ENCODE data around the gene C3orf49. TPM values are rescaled to one million over a fixed set of nuclear protein-coding genes. Genes with fewer than 3 reads are reported as not detected.

C3orf49 gene
- total RNA-seq, 1 experiment from 2014 or later, result not detected

DNA sequence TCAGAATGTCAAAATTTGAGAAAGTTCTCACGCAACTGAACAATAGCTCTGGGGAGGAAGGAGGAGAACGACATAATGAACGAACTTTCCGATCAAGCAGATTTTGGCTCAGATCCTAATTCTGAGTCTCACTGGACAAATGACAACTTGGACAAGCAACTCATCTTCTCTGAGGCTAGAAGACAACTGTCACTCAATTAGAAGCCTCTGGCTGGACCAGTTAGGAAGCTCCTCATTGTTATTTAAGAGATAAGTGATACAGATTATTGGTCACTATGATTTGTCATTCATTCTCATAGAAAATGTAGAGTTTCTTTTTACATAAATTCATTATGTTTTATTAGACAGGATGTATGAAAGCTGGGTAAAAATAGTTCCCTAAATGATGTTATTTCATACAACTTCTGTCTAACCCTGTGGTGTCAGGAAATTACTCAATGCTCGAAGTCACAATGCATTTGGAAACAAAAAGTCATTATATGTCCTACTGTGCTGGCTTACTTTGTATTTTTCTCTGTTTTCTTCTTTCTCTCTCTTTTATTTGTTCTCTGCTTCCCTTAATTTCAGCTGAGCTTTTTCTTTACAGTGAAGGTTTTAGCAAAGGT lies 11.0 kb upstream of the C3orf49 start:
- peaks cover 3% of the 10 kb centered on the region for H3K27me3 Mint-ChIP-seq (ENCODE audit: insufficient read depth, unreplicated experiment)
- ChIA-PET CTCF (no interaction called here), POLR2A (no interaction called here)
- no peaks in the 10 kb centered on the region for H3K9me3 Mint-ChIP-seq (ENCODE audit: unreplicated experiment)
- no TSS peak for BruUV-seq (replicated peaks)
- no peaks in the 10 kb centered on the region for H3K36me3 Mint-ChIP-seq (ENCODE audit: insufficient read depth, unreplicated experiment)
- H3K27ac Mint-ChIP-seq (ENCODE audit: unreplicated experiment), result no peak overlapping the region
- H3K4me1 ChIP-seq, result no peaks in the 10 kb centered on the region
- intact Hi-C loops (cut with micrococcal nuclease; ENCODE audit: unreplicated experiment), result no loop called here
- TF ChIP-seq, protein P1, sequence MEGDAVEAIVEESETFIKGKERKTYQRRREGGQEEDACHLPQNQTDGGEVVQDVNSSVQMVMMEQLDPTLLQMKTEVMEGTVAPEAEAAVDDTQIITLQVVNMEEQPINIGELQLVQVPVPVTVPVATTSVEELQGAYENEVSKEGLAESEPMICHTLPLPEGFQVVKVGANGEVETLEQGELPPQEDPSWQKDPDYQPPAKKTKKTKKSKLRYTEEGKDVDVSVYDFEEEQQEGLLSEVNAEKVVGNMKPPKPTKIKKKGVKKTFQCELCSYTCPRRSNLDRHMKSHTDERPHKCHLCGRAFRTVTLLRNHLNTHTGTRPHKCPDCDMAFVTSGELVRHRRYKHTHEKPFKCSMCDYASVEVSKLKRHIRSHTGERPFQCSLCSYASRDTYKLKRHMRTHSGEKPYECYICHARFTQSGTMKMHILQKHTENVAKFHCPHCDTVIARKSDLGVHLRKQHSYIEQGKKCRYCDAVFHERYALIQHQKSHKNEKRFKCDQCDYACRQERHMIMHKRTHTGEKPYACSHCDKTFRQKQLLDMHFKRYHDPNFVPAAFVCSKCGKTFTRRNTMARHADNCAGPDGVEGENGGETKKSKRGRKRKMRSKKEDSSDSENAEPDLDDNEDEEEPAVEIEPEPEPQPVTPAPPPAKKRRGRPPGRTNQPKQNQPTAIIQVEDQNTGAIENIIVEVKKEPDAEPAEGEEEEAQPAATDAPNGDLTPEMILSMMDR (IDR thresholded peaks at IDR 0.05; ENCODE audit: insufficient read depth in 1 of 2, low read depth in 1 of 2, low read length in 1 of 2, severe bottlenecking in 1 of 2, unreplicated experiment in 1 of 2), result no peak
- no peak for DNase-seq
- H3K36me3 ChIP-seq (ENCODE audit: control insufficient read depth, insufficient read depth, low read length), result no peaks in the 10 kb centered on the region
- no peak overlapping the region for H3K4me3 Mint-ChIP-seq (ENCODE audit: unreplicated experiment)
- no peaks in the 10 kb centered on the region for H3K4me1 Mint-ChIP-seq (ENCODE audit: low read depth, unreplicated experiment)
- no peaks in the 10 kb centered on the region for H3K27me3 ChIP-seq (replicated peaks; ENCODE audit: control insufficient read depth, insufficient read depth, low read length)
- H3K4me3 ChIP-seq (ENCODE audit: low read depth, low read length), result no peak overlapping the region
- no peaks in the 10 kb centered on the region for H3K9me3 ChIP-seq

DNA sequence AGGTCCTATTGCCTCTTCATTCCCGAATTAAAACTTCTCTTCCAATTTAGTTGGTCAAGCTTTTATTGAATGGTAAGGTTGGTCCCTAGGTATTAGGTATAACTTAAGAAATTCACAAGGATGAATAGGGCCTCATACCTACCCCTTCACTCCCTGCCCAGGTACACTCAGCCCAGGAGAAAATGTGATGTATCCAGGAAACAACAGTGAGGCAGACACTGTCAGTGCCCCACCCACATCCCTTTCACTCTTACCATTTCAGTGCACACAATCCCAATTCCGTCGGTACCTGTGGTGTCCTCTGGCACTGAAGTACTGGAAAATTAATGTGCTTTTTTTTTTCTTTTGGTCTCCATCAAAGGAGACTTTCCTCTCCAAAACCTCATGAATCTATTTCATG lies 10.5 kb upstream of the C3orf49 start:
- no peak for DNase-seq
- no peak overlapping the region for H3K4me3 ChIP-seq (ENCODE audit: low read depth, low read length)
- Mint-ChIP-seq H3K4me1 (ENCODE audit: low read depth, unreplicated experiment) (no peaks in the 10 kb centered on the region), H3K36me3 (ENCODE audit: insufficient read depth, unreplicated experiment) (no peaks in the 10 kb centered on the region), H3K9me3 (ENCODE audit: unreplicated experiment) (no peaks in the 10 kb centered on the region), H3K27me3 (ENCODE audit: insufficient read depth, unreplicated experiment) (peaks cover 3% of the 10 kb centered on the region), H3K4me3 (ENCODE audit: unreplicated experiment) (no peak overlapping the region), H3K27ac (ENCODE audit: unreplicated experiment) (no peak overlapping the region)
- POLR2A ChIA-PET, result no interaction called here
- CTCF ChIA-PET, result no interaction called here
- intact Hi-C loops (cut with micrococcal nuclease; ENCODE audit: unreplicated experiment), result no loop called here
- H3K4me1 ChIP-seq, result no peaks in the 10 kb centered on the region
- no peaks in the 10 kb centered on the region for H3K9me3 ChIP-seq
- no peaks in the 10 kb centered on the region for H3K36me3 ChIP-seq (ENCODE audit: control insufficient read depth, insufficient read depth, low read length)
- H3K27me3 ChIP-seq (replicated peaks; ENCODE audit: control insufficient read depth, insufficient read depth, low read length), result no peaks in the 10 kb centered on the region
- BruUV-seq (replicated peaks), result no TSS peak
- TF ChIP-seq, protein P1 (IDR thresholded peaks at IDR 0.05; ENCODE audit: insufficient read depth in 1 of 2, low read depth in 1 of 2, low read length in 1 of 2, severe bottlenecking in 1 of 2, unreplicated experiment in 1 of 2), result no peak

DNA sequence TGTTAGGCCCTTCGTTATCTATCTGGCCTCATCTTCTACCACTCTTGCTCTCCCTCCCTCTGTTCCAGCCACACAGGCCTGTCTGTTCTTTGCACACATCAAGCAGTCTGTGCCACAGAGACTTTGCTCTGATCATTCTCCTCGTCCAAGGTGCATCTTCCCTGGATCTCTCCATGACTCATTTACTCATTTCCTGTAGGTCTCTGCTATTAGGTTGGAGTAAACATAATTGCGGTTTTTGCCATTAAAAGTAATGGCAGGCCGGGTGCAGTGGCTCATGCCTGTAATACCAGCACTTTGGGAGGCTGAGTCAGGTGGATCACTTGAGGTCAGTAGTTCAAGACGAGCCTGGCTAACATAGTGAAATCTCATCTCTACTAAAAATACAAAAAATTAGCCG lies 9.5 kb upstream of the C3orf49 start:
- intact Hi-C loops (cut with micrococcal nuclease; ENCODE audit: unreplicated experiment), result no loop called here
- H3K36me3 ChIP-seq (ENCODE audit: control insufficient read depth, insufficient read depth, low read length), result no peaks in the 10 kb centered on the region
- no TSS peak for BruUV-seq (replicated peaks)
- no peaks in the 10 kb centered on the region for H3K36me3 Mint-ChIP-seq (ENCODE audit: insufficient read depth, unreplicated experiment)
- no peak overlapping the region for H3K4me3 ChIP-seq (ENCODE audit: low read depth, low read length)
- H3K27ac Mint-ChIP-seq (ENCODE audit: unreplicated experiment), result no peak overlapping the region
- H3K27me3 Mint-ChIP-seq (ENCODE audit: insufficient read depth, unreplicated experiment), result no peaks in the 10 kb centered on the region
- H3K9me3 Mint-ChIP-seq (ENCODE audit: unreplicated experiment), result no peaks in the 10 kb centered on the region
- H3K4me1 Mint-ChIP-seq (ENCODE audit: low read depth, unreplicated experiment), result no peaks in the 10 kb centered on the region
- H3K4me1 ChIP-seq, result no peaks in the 10 kb centered on the region
- no peak overlapping the region for H3K4me3 Mint-ChIP-seq (ENCODE audit: unreplicated experiment)
- ChIA-PET CTCF (no interaction called here), POLR2A (no interaction called here)
- TF ChIP-seq, protein P1 (IDR thresholded peaks at IDR 0.05; ENCODE audit: insufficient read depth in 1 of 2, low read depth in 1 of 2, low read length in 1 of 2, severe bottlenecking in 1 of 2, unreplicated experiment in 1 of 2), result no peak
- no peaks in the 10 kb centered on the region for H3K27me3 ChIP-seq (replicated peaks; ENCODE audit: control insufficient read depth, insufficient read depth, low read length)
- no peak for DNase-seq
- H3K9me3 ChIP-seq, result no peaks in the 10 kb centered on the region

Measured in Caco-2 (cell line).